Lower leg skin (tissue), 4 donors: ENCODE measurements around the gene EEF1AKMT1. TPM values are rescaled to one million over a fixed set of nuclear protein-coding genes. Genes with fewer than 3 reads are reported as not detected.

Source experiments
- DNase-seq, 2 donors: peaks; one replicate each; pipeline ENCODE4 v3.0.0-alpha.2; 2019; ENCODE audit warnings: low spot score in 2 of 2
- H3K4me3 ChIP-seq: fragments of 200-600 bp; sonication (generic); 2 replicates; pipeline ENCODE4 v1.5.1; 2017; ENCODE audit warnings: mild to moderate bottlenecking, low read depth; ENCODE audit not compliant: poor library complexity, severe bottlenecking
- CTCF ChIP-seq, 3 donors: fragments of 450-650 bp; IDR thresholded peaks; one replicate each; pipeline ENCODE4 v1.5.1; 2016; ENCODE audit warnings: antibody characterized with exemption in 3 of 3, mild to moderate bottlenecking in 3 of 3, moderate library complexity in 2 of 3
- POLR2A ChIP-seq, 2 donors: fragments of 450-650 bp; IDR thresholded peaks; one replicate each; pipeline ENCODE4 v1.6.1; 2016 to 2017; ENCODE audit warnings: antibody characterized with exemption in 2 of 2, mild to moderate bottlenecking in 1 of 2, moderate library complexity in 1 of 2
- WGBS, 2 donors: methylation state at CpG; one replicate each; pipeline ENCODE4 v1.1.5; 2018; 5-methylcytosine and 5-hydroxymethylcytosine counted together
- intact Hi-C: fragments of 100-400 bp; cut with DNase I; formaldehyde crosslinking; loops from one replicate; pipeline ENCODE4 v1.15.0; 2023; ENCODE audit warnings: low total_unique reads
- total RNA-seq, 4 donors: library from RNA; depleted of rRNA; stranded (reverse); fragments of >200 nt; gene quantifications; one replicate each; pipeline ENCODE4 v1.1.0, GENCODE V29; 2016

EEF1AKMT1 gene
- total RNA-seq, 4 donors from 2014 or later, result 2.6 to 10.8 (median 5.8) TPM

- no peak for DNase-seq
- TF ChIP-seq CTCF (IDR thresholded peaks at IDR 0.05), result no peak
- TF ChIP-seq POLR2A (IDR thresholded peaks at IDR 0.05), result no peak
- WGBS, 2 donors, result 95 to 96% methylated on average over 8 to 14 of the region's 22 CpGs
- no peak overlapping the region for H3K4me3 ChIP-seq
- intact Hi-C loops, result no loop called here
Measured at GRCh38 chr13:20740021-20740420, 33.7 kb downstream of the EEF1AKMT1 start.

GRCh38 chr13:20738616-20739015 lies 35.1 kb downstream of the EEF1AKMT1 start:
- DNase-seq, result no peak
- H3K4me3 ChIP-seq, result no peak overlapping the region
- TF ChIP-seq CTCF (IDR thresholded peaks at IDR 0.05) (no peak), POLR2A (IDR thresholded peaks at IDR 0.05) (no peak)
- intact Hi-C loops, result no loop called here
- WGBS, 2 donors, result 89 to 91% methylated on average over 6 of the region's 6 CpGs

GRCh38 chr13:20729633-20730585 lies 43.9 kb downstream of the EEF1AKMT1 start:
- 92 to 98% methylated on average over 33 of the region's 33 CpGs for WGBS, 2 donors
- DNase-seq, result no peak
- TF ChIP-seq POLR2A (IDR thresholded peaks at IDR 0.05), result no peak
- TF ChIP-seq CTCF (IDR thresholded peaks at IDR 0.05), result no peak
- intact Hi-C loops, result no loop called here
- H3K4me3 ChIP-seq, result no peak overlapping the region

- WGBS, 2 donors, result 55 to 56% methylated on average over 14 of the region's 14 CpGs
- intact Hi-C loops, result no loop called here
- no peak for TF ChIP-seq POLR2A (IDR thresholded peaks at IDR 0.05)
- no peak for TF ChIP-seq CTCF (IDR thresholded peaks at IDR 0.05)
- DNase-seq, result no peak
- no peak overlapping the region for H3K4me3 ChIP-seq
Measured at GRCh38 chr13:20728579-20729311, 45.0 kb downstream of the EEF1AKMT1 start.

GRCh38 chr13:20727856-20728255 lies 45.9 kb downstream of the EEF1AKMT1 start:
- DNase-seq, result no peak
- intact Hi-C loops, result no loop called here
- TF ChIP-seq CTCF (IDR thresholded peaks at IDR 0.05) (no peak), POLR2A (IDR thresholded peaks at IDR 0.05) (no peak)
- H3K4me3 ChIP-seq, result no peak overlapping the region
- WGBS, 2 donors, result 65 to 96% methylated on average over 6 of the region's 6 CpGs
